T1000 (cell line): Measurements from ENCODE around the gene NPIPA5.
A peak's percentile ranks its signal among the peaks of the same experiment; 100 is the strongest.
"Not testable (repeated sequence)": the region's sequence is repeated elsewhere in the genome, so short reads cannot be mapped to it uniquely, and the experiment has no call there.

Experiments
- DNase-seq: peaks from one replicate; lab custom pipeline; 2025; ENCODE audit warnings: mixed read lengths; lab: John Stamatoyannopoulos, UW

The NPIPA5 gene

DNA sequence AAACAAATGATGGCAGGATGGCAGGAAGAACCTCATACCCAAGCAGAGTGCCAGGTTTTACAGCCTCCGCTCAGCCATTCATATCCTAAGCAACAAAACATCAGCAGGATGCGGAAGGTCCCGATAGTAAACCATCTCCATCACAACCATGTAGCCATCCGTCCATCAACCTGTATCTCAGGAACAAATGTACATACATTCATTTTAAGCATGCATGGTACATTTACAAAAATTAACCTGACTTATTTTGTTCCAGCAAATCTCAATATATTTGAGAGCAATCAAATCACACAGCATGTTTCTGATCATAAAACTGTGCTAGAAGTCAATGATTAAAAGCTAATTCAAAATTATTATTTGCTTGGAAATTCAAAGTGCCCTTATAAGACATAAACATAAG lies at the start of gene NPIPA5:
TSS of gene NPIPA5 (minus strand) at position 101 of the 400 bp plus-strand sequence. CDS start at position 101, 0 bp downstream.
- DNase-seq = not testable (repeated sequence)

DNA sequence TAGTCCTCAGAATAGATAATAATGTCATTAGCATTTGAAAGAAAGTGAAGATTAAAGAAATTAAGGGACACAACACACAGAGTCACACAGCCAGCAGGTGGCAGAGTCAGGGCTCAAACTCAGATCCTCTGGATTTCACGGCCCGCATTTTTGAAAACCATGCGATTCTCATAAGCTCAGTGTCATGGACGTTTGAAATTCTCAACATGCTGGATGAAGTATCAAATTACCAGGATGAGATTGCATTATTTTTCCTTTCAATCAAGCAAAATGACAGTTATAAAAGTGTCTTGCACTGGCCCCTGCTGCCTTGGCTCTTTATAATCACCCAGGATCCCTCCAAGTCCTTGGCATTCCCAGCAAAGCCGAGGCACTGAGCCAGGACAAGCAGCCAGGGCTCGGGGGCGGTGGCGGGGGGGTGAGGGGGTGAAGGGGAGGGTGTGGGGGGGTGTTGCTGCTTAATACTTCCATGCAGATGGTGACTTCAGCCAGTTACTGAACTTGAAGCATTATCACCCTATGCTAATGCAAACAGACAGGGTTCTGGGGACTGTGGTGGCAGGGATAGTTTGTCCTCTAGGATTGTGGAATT lies 49.6 kb upstream of the NPIPA5 start:
- peak; percentile 45 for DNase-seq

DNA sequence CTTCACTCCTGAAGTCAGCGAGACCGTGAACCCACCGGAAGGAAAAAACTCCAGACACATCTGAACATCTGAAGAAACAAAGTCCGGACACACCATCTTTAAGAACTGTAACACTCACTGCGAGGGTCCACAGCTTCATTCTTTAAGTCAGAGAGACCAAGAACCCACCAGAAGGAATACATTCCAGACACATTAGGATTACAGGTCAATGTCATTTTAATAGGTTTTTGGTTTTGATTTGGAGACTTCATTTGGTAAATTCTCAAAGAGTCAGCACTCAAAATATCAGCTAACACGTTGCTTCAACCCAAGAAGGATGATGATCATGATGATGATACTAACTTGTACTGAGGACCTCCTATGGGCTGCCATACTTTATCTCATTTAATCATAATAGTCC lies 48.7 kb upstream of the NPIPA5 start:
- no peak for DNase-seq

DNA sequence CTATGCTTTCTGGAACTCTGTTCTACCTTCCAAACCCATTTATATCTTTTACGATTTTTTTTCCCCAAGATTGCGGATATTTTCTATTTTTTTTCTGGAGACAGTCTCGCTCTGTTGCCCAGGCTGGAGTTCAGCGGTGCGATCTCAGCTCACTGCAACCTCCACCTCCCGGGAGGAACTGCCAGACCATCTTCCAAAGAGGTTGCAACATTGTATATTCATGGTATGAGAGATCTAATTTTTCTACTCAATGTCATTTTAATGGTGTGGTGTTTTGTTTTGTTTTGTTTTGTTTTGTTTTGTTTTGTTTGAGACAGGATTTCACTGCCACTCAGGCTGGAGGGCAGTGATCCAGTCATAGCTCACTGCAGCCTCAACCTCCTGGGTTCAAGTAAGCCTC lies 47.8 kb upstream of the NPIPA5 start:
- DNase-seq = no peak

DNA sequence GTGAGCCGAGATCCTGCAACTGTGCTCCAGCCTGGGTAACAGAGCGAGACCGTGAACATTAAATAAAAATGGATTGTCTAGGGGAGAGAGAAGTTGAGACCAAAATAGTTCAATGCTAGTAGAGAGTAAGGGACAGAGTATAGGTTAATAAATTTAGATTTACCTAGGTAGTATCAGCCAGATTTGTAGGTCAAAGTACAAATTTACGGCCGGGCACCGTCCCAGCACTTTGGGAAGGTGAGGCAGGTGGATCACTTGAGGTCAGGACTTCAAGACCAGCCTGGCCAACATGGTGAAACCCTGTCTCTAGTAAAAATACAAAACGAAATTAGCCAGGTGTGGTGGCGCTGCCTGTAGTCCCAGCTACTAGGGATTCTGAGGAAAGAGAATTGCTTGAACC lies 44.1 kb upstream of the NPIPA5 start:
- DNase-seq = no peak

DNA sequence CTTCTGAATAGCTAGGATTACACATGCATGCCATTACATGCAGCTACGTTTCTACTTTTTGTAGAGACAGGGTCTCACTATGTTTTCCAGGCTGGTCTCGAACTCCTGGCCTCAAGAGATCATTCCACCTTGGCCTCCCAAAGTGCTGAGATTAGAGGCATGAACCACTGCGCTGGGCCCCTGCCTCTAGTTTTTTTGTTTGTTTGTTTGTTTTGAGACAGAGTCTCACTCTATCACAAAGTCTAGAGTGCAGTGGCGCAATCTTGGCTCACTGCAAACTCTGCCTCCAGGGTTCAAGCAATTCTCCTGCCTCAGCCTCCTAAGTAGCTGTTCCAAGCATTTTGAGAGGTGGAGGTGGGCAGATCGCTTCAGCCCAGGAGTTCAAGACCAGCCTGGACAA lies 43.6 kb upstream of the NPIPA5 start:
- not testable (repeated sequence) for DNase-seq

DNA sequence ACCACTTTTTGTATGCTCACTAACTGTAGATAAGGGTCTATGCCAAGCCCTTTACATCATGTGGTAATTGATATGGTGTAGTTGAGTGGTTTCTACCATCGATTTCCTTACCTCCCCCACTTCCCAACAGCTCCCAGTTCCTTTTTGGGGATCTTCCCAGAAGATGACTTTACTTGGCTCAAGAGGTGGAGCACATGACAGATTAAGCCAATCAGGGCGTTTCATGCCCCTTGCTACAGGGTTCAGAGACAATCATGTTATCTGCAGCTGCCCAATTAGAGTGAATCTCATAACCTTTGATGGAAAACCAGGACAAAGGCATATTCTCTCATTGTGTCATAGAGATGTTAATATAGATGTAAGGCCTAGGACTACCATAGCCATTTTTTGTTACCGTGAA lies 40.1 kb upstream of the NPIPA5 start:
- DNase-seq = no peak

DNA sequence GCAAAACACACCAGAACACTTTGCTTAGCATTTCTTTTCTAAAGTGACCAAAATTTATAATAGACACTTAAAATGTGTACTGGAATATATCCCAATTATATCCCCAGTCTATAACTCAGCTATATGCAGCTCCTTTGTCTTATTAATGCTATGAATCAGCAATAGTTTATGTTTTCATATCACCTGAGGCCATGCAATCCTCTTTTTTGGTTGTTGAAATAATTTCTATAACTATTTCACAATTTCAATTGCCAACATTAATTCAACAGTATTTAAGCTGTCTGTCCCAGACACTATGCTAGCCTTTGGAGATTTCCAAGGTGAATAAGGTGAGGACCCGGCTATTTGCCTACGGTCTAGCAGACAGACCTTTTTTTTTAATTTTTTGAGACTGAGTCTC lies 39.1 kb upstream of the NPIPA5 start:
- DNase-seq = no peak

DNA sequence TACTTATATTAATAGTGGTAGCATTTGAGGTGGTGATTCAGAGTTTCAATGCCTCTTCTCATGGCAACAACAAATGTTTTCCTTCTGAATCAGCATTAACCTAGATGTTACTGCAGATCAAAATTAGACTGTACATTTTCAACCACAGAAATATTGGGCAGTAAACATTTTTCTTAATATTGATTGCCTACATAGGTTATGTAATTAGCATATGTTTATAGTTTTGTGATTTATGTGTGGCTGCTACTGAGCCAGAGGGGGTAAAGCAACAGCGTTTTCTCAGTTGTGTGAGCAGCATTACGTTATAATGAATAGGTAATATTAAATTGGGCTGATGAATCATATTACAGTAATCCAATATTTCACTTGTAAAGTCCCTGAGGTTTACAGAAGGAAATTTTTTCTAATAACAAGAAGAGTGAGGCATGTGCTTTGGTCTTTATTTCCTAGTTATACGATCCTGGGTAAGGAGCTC lies 37.5 kb upstream of the NPIPA5 start:
- peak; percentile 24 for DNase-seq

DNA sequence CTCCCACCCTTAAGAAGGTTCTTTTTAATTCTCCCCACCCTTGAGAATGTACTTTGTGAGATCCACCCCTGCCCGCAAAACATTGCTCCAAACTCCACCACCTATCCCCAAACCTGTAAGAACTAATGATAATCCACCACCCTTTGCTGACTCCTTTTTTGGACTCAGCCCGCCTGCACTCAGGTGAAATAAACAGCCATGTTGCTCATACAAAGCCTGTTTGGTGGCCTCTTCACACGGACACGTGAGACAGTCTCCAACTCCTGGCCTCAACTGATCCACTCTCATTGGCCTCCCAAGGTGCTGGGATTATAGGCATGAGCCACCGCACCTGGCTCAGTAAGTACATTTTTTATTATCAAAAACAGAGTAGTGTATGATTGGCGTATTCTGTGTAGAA lies 31.4 kb upstream of the NPIPA5 start:
- not testable (repeated sequence) for DNase-seq

DNA sequence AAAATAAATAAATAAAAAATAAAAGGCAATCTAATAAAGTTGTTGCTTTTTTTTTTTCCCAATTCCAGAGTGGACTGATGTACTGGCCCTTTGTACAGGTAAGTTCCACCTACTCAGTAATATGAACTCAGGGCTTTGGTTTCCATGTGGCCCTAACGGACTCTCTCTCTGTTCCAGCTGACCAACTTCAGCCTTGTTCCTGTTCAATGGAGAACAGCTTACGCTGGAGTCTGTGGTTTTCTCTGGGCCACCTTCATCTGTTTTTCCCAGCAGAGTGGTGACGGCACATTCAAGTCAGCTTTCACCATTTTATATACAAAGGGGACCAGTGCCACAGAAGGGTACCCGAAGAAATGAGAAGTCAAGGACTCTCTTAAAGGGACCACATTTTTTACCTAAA lies 29.7 kb upstream of the NPIPA5 start:
- not testable (repeated sequence) for DNase-seq

DNA sequence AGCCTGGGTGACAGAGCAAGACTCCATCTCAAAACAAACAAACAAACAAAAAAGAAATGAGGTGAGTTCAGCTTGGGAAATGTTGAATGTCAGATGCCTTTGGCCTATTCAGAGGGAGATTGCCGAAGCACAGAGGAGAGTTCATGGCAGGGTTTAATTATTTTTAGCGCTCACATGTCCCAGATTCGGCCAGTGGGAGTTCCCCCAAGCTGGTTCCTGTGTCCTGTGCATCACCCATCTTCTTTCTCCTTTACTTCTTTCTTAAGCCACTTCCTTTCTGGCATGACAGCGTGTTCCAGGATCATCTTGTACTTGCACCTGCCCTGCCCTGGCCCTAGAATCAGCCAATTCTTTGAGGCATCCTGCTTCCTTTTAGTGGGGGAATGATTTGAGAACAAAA lies 26.7 kb upstream of the NPIPA5 start:
- DNase-seq = no peak

DNA sequence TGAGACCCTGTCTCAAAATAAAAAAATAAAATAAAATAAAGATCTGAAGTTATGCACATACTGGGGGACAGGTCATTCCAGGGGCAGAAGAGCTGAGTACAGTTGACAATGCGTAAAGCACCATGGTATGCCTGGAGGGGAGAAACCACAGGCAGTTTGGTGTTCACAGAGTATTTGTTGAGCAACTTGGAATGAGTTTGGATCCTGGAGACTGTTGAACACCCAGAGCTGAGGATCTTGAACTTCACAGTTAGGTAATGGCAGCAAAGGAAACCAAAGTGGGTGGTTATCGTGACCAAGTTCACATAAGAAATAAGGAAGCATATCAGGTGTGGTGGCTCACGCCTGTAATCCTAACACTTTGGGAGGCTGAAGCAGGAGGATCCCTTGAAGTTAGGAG lies 26.0 kb upstream of the NPIPA5 start:
- not testable (repeated sequence) for DNase-seq

DNA sequence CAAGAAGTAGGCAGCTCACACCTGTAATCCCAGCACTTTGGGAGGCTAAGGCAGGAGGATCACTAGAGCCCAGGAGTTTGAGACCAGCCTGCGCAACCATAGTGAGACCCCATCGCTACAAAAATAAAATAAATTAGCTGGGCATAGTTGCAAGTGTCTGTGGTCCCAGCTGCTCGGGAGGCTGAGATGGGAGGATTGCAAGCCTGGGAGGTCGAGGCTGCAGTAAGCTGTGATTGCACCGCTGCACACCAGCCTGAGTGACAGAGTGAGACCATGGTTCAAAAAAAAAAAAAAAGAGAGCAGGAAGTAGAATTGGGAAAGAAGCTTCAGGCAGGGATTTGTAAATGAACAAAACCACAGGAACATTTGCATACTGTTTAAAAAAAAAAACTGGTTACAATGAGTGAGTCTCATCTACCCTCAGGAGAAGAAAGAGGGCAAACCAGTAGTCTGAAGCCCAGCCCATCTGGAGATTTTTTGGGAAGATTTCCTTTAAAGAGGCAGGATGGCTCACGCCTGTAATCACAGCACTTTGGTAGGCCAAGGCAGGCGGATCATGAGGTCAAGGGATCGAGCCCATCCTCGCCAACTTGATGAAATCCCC lies 25.4 kb upstream of the NPIPA5 start:
- no peak for DNase-seq

DNA sequence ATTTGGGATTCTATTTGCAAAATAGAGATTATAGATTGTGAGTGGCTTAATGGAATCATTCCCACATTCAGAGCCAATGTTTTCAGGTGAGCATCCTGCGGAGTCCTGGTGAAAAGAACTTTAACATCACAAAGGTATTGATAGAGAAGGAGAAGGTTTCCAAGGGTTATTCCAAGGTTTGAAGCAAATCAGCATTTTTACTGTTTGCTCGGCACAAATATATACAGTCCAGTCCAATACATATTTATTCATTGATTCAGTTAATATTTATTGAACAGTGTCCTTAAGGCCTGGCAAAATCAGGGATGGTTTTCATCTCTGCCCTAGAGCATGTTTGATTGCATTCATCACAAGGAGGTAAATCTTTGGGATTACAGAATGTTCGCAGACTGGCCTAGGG lies 23.9 kb upstream of the NPIPA5 start:
- DNase-seq = no peak

DNA sequence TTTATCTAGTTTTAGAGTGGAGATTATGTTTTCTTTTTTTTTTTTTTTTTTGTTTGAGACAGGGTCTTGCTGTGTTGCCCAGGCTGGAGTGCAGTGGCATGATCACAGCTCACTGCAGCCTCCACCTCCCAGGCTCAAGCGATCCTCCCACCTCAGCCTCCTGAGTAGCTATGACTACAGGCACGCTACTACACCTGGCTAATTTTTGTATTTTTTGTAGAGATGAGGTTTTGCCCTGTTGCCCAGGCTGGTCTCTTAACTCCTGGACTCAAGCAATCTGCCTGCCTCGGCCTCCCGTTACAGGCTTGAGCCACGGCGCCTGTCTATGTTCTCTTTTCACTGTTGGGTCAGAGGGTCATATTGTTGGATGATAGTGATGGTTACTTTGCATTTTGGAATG lies 22.2 kb upstream of the NPIPA5 start:
- DNase-seq = not testable (repeated sequence)

DNA sequence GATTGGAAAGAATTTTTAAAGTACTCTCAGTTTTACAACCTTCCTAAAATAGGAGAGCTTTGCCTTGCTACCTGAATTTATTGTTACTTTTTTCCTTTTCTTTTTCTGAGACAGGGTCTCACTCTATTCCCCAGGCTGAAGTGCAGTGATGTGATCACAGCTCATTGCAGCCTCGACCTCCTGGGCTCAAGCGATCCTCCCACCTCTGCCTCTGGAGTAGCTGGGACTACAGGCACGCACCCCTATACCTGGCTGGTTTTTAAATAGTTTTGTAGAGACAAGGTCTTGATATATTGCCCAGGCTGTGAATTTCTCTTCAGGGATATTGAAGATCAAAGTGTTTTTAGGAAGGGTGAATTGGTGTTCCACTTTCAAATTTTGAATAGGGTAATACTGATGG lies 21.2 kb upstream of the NPIPA5 start:
- no peak for DNase-seq

DNA sequence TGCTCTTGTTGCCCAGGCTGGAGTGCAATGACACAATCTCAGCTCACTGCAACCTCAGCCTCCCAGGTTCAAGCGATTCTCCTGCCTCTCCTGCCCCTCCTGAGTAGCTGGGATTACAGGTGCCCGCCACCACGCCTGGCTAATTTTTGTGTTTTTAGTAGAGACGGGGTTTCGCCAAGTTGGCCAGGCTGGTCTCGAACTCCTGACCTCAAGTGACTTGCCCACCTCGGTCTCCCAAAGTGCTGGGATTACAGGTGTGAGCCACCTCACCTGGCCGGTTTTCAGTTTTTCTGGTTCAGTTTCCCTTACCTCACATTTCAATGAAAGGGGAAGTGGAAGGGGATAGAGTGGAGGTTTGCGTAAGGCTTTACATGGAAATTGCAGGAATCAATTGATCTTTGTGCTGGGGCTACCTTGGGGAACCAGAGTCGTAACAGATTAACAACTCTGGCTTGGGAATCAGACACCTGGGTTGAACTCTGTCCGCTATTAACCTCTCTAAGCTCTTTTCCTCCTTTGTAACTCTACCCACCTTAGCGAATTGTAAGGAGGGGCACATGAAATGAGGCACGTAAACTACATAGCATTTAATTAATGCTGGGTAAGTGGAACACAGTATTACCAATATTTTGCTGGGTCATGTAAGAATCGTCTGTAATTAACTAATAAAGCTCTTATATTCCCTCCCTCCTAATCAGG lies 20.7 kb upstream of the NPIPA5 start:
- DNase-seq = no peak

DNA sequence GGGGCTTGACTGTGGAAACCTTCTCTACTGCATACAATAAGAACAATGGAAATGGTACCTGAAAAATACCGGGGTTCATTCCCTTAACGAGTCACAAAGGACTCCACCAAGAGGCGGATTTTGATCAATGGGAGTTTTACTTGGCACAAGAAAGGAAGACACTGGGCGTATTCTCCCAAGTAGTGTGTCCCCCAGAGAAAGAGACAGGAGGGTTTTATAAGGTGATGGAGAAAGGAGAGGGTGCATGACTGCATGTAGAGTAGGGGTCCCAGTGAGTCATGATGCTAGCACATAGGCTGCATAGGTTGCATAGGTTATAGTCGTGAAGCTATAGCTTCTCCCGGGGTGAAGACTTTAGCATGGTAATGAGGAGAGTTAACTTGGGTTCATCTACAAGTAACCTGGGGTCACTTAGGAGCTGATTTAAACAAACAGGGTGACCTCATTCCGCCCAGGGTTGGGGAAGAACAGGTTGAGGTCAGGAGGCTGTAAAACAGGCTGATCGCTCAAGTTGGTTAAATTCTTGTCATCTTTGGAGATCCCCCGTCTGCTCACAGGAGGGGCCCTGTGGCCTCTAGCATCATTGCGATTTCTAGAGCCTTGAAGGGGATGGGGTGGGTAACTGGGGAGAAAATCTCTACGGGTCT lies 19.0 kb upstream of the NPIPA5 start:
- DNase-seq = no peak

DNA sequence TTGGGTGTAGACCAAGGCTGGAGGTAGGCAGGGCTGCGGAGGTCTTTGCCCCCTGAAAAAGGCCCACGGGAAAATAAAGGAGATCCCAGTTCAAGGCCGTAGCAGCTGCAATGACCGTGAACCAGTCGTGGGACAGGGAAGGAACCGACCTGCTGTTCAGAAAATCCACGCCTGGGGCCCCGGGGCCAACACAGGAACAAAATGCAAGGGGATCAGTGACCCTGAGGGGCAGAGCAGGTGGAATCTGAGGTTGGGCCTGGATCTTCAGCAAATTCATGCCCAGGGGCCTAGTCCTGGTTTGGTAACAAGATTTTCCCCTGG lies 18.4 kb upstream of the NPIPA5 start:
- DNase-seq = not testable (repeated sequence)

DNA sequence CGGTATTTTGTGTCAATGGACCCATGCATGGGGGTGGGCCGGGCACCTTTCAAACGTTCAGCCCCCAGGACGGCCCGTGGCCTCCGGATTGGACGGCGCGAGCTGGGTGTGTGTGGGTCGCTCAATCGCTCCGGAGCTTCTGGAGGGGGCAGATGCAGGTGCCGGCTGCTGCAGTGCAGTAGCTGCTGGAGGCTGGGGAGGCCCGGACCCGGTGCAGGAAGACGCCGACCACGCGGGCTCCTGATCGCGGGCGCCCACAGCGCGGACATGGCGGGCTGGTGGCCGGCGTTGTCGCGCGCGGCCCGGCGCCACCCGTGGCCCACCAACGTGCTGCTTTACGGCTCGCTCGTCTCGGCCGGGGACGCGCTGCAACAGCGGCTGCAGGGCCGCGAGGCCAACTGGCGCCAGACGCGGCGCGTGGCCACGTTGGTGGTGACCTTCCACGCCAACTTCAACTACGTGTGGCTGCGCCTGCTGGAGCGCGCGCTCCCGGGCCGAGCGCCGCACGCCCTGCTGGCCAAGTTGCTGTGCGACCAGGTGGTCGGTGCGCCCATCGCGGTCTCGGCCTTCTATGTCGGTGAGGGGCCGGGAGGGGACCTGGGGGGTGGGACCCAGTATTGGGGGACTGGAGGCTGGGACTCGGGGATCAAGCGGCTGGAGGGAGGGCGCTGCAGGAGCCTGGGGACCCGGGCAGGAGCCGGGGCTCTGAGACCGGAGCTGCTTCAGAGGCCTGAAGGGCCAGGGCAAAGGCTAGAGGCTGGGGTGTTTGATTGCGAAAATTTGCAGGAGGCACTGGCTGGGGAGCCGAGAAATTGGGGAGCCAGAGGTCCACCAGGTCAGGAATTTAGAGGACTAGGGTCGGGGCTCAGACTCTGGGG lies 17.8 kb upstream of the NPIPA5 start, which contains the start of gene MPV17L:
TSS of gene MPV17L (plus strand) at position 124 of the 878 bp plus-strand sequence. CDS start at position 268, 144 bp downstream.
- not testable (repeated sequence) for DNase-seq

DNA sequence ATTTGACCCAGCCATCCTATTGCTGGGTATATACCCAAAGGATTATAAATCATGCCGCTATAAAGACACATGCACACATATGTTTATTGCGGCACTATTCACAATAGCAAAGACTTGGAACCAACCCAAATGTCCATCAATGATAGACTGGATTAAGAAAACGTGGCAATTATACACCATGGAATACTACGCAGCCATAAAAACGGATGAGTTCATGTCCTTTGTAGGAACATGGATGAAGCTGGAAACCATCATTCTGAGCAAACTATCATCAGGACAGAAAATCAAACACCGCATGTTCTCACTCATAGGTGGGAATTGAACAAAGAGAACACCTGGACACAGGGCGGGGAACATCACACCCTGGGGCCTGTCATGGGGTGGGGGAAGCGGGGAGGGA lies 14.9 kb upstream of the NPIPA5 start:
- not testable (repeated sequence) for DNase-seq
